Hepatocyte (in vitro differentiated cells): ENCODE measurements around the gene APOL1. TPM values are rescaled to one million over a fixed set of nuclear protein-coding genes. Genes with fewer than 3 reads are reported as not detected.

Source experiments
- DNase-seq: peaks from one replicate; pipeline ENCODE4 v3.0.0-alpha.2; 2016; ENCODE audit warnings: low spot score
- H2AFZ ChIP-seq: fragments of 200-600 bp; sonication (generic); 2 replicates; pipeline ENCODE4 v1.6.0; 2016; ENCODE audit warnings: antibody characterized with exemption, mild to moderate bottlenecking
- H3K27ac ChIP-seq: fragments of 200-600 bp; sonication (generic); 2 replicates; pipeline ENCODE4 v1.5.1; 2016; ENCODE audit warnings: mild to moderate bottlenecking
- H3K27me3 ChIP-seq: fragments of 200-600 bp; sonication (generic); 2 replicates; pipeline ENCODE4 v1.6.1; 2016
- H3K36me3 ChIP-seq: fragments of 200-600 bp; sonication (generic); replicated peaks from 2 replicates; pipeline ENCODE4 v1.5.1; 2016; ENCODE audit warnings: low read depth; ENCODE audit not compliant: insufficient read depth
- H3K4me1 ChIP-seq: fragments of 200-600 bp; sonication (generic); 2 replicates; pipeline ENCODE4 v1.5.1; 2016; ENCODE audit warnings: mild to moderate bottlenecking, moderate library complexity; ENCODE audit not compliant: insufficient read depth
- H3K4me2 ChIP-seq: fragments of 200-600 bp; sonication (generic); 2 replicates; pipeline ENCODE4 v1.6.0; 2016
- H3K4me3 ChIP-seq: fragments of 200-600 bp; sonication (generic); 2 replicates; pipeline ENCODE4 v1.5.1; 2016; ENCODE audit warnings: mild to moderate bottlenecking
- H3K79me2 ChIP-seq: fragments of 200-600 bp; sonication (generic); 2 replicates; pipeline ENCODE4 v1.6.0; 2017; ENCODE audit warnings: mild to moderate bottlenecking
- H3K9me2 ChIP-seq: fragments of 200-600 bp; sonication (generic); replicated peaks from 2 replicates; pipeline ENCODE4 v1.6.0; 2017; ENCODE audit warnings: mild to moderate bottlenecking; ENCODE audit not compliant: insufficient read depth
- H3K9me3 ChIP-seq: fragments of 200-600 bp; sonication (generic); 2 replicates; pipeline ENCODE4 v1.5.1; 2016; ENCODE audit warnings: low read depth, mild to moderate bottlenecking
- H4K20me1 ChIP-seq: fragments of 200-600 bp; sonication (generic); 2 replicates; pipeline ENCODE4 v1.6.0; 2016; ENCODE audit warnings: mild to moderate bottlenecking; ENCODE audit not compliant: insufficient read depth, poor library complexity, severe bottlenecking
- EZH2 ChIP-seq: fragments of 200-600 bp; sonication (generic); IDR thresholded peaks from 2 replicates; pipeline ENCODE4 v1.6.1; 2016; ENCODE audit warnings: antibody characterized with exemption, mild to moderate bottlenecking, borderline replicate concordance
- EZH2phosphoT487 ChIP-seq: fragments of 200-600 bp; sonication (generic); IDR thresholded peaks from one replicate; pipeline ENCODE4 v1.6.1; 2018; ENCODE audit warnings: antibody characterized with exemption, mild to moderate bottlenecking, low read depth, moderate library complexity; ENCODE audit not compliant: unreplicated experiment, severe bottlenecking
- WGBS: methylation state at CpG from one replicate; pipeline ENCODE4 v1.1.6; 2016; ENCODE audit warnings: low lambda C conversion rate; ENCODE audit errors: missing lambda C conversion rate; 5-methylcytosine and 5-hydroxymethylcytosine counted together
- polyA plus RNA-seq: library from polyadenylated mRNA; unstranded; fragments of >200 nt; fragmentation: Nextera tagmentation; extraction: Ambion mirVana; gene quantifications from 2 replicates; pipeline ENCODE4 v1.2.1, GENCODE V29; 2016
- total RNA-seq: library from RNA; depleted of rRNA; stranded (reverse); fragments of >200 nt; gene quantifications from 2 replicates; pipeline ENCODE4 v1.2.3, GENCODE V29; 2014
- TF ChIP-seq, protein P1 (sequence below): fragments of 200-600 bp; sonication (generic); IDR thresholded peaks from 2 replicates; pipeline ENCODE4 v1.5.1; 2016; ENCODE audit warnings: antibody characterized with exemption, mild to moderate bottlenecking; ENCODE audit not compliant: poor library complexity

Gene APOL1
- total and polyA plus RNA-seq, 2 experiments from 2014 or later: 6.4 to 7.3 TPM

DNA sequence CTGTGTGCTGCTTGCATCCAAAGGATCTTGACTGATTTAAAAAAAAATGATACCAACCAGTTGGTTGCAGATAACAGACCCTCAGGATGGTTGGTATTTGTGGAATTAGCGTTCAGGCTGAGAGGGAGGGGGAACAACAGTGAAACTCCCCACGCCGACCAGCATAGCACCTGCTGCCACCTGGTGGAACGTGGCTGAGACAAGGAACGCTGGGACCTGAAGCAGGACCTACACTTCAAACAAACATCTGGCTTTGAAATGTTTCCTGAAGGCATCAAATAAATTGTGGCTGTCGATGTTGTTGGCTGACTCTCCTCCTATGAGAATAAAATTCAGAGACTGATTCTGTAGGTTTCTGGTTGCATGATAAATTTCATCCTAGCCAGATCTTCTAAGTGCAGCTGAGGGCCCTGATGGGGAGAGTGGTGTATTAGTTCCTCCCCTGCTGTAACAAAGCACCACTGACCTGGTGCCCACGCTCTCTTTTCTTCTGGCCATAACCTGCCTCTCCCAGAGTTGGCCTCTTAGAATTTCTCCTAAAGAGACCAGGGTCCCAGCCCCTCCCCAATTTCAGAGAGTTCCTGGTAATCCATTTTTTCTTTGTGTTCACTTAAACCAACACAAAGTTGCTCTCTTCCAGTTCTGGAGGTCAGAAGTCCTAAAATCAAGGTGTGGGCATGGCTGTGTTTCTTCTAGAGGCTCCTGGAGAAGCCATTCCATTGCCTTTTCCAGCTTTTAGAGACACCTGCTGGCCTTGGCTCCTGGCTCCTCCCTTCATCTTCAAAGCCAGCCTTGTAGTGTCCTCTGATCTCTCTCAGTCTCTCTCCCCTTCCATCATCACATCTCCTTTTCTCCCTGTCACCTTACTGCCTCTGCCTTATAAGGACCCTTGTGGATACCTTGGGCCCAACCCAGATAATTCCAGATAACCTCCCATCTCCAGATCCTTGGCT lies 30.9 kb upstream of the APOL1 start:
- H3K4me3 ChIP-seq: no peak overlapping the region
- no peaks in the 10 kb centered on the region for H3K27me3 ChIP-seq
- no peak for TF ChIP-seq EZH2phosphoT487
- TF ChIP-seq EZH2: no peak
- TF ChIP-seq, protein P1, sequence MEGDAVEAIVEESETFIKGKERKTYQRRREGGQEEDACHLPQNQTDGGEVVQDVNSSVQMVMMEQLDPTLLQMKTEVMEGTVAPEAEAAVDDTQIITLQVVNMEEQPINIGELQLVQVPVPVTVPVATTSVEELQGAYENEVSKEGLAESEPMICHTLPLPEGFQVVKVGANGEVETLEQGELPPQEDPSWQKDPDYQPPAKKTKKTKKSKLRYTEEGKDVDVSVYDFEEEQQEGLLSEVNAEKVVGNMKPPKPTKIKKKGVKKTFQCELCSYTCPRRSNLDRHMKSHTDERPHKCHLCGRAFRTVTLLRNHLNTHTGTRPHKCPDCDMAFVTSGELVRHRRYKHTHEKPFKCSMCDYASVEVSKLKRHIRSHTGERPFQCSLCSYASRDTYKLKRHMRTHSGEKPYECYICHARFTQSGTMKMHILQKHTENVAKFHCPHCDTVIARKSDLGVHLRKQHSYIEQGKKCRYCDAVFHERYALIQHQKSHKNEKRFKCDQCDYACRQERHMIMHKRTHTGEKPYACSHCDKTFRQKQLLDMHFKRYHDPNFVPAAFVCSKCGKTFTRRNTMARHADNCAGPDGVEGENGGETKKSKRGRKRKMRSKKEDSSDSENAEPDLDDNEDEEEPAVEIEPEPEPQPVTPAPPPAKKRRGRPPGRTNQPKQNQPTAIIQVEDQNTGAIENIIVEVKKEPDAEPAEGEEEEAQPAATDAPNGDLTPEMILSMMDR: peak; percentile 80
- no peaks in the 10 kb centered on the region for H3K4me1 ChIP-seq
- no peak overlapping the region for H2AFZ ChIP-seq
- DNase-seq: peak; percentile 84
- H3K27ac ChIP-seq: no peak overlapping the region
- WGBS: 13% methylated on average over 7 of the region's 7 CpGs
- H3K9me3 ChIP-seq: no peaks in the 10 kb centered on the region
- H3K36me3 ChIP-seq: no peaks in the 10 kb centered on the region
- no peaks in the 10 kb centered on the region for H4K20me1 ChIP-seq
- peak overlapping the region; percentile 47 for H3K4me2 ChIP-seq
- no peaks in the 10 kb centered on the region for H3K9me2 ChIP-seq
- H3K79me2 ChIP-seq: no peaks in the 10 kb centered on the region

DNA sequence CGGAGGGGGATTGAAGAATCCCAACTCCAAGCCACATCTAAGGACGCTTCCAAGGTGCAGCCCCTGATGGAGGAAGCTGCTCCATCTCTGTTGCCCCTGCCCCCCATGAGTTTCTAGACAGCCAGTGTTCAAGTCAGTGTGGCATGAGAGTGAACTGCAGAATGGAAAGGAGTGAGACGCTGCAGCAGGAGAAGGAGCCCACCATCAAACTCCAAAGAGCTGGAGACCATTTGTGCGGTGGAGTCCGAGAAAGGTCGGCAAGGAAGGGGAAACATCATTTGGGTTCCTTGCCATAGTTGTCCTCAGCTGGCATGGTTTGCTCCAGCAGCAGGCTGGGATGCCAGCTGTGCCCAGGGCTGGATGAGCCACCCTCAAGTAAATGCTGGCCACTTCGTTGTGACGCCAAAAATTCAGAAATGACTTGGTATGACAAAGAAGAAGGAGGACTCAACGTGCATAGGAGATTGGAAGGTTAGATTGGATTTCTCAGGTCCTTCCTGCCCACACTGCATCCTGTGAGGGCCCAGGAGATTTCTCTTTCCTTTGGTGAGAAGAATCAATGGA lies 30.0 kb upstream of the APOL1 start:
- Histone ChIP-seq H4K20me1 (no peaks in the 10 kb centered on the region), H2AFZ (no peak overlapping the region), H3K4me1 (no peaks in the 10 kb centered on the region), H3K9me2 (no peaks in the 10 kb centered on the region), H3K9me3 (no peaks in the 10 kb centered on the region), H3K27me3 (no peaks in the 10 kb centered on the region), H3K4me3 (no peak overlapping the region), H3K4me2 (no peak overlapping the region), H3K79me2 (no peaks in the 10 kb centered on the region), H3K27ac (no peak overlapping the region), H3K36me3 (no peaks in the 10 kb centered on the region)
- 96% methylated on average over 9 of the region's 9 CpGs for WGBS
- DNase-seq: no peak
- TF ChIP-seq, protein P1: no peak
- TF ChIP-seq EZH2 (no peak), EZH2phosphoT487 (no peak)

DNA sequence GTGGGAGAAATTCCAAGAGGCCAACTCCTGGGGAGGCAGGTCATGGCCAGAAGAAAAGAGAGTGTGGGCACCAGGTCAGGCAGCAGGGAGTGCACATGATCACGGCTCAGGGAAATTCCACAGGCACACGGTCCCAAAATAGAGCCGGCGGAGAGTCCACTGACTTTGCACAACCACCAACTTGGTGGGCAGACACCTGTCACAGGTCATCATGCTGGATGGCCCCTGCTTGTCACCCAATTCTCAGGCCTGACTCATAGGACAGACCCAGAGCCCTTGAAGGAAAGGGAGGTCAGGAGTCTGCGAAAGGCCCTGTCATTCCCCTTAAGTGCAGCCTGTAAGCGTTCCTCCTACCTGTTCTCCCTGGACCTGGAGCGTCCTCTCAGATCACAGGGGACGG lies 29.4 kb upstream of the APOL1 start:
- no peak for DNase-seq
- Histone ChIP-seq H3K27me3 (no peaks in the 10 kb centered on the region), H3K4me2 (no peak overlapping the region), H3K4me3 (no peak overlapping the region), H3K79me2 (no peaks in the 10 kb centered on the region), H4K20me1 (no peaks in the 10 kb centered on the region), H3K9me2 (no peaks in the 10 kb centered on the region), H3K36me3 (no peaks in the 10 kb centered on the region), H3K4me1 (no peaks in the 10 kb centered on the region), H2AFZ (no peak overlapping the region), H3K9me3 (no peaks in the 10 kb centered on the region), H3K27ac (no peak overlapping the region)
- WGBS: 88% methylated on average over 8 of the region's 8 CpGs
- no peak for TF ChIP-seq EZH2phosphoT487
- no peak for TF ChIP-seq EZH2
- TF ChIP-seq, protein P1: no peak
